PC-9 (cell line): Measurements from ENCODE around the gene PCK2.

Experiments
- EZH2 ChIP-seq: fragments of 200-600 bp; sonication (generic); IDR thresholded peaks from 2 replicates; pipeline ENCODE4 v1.8.0; 2017; ENCODE audit warnings: antibody characterized with exemption, low read depth
- TF ChIP-seq, protein P1 (sequence below): fragments of 200-600 bp; sonication (generic); conservative IDR thresholded peaks from 2 replicates; pipeline ENCODE4 v1.6.1; 2017; ENCODE audit warnings: mixed run types, antibody characterized with exemption, mild to moderate bottlenecking, moderate library complexity

GRCh38 chr14:24113379-24113800 lies 19.3 kb downstream of the PCK2 start:
- no peak for TF ChIP-seq EZH2
- TF ChIP-seq, protein P1, sequence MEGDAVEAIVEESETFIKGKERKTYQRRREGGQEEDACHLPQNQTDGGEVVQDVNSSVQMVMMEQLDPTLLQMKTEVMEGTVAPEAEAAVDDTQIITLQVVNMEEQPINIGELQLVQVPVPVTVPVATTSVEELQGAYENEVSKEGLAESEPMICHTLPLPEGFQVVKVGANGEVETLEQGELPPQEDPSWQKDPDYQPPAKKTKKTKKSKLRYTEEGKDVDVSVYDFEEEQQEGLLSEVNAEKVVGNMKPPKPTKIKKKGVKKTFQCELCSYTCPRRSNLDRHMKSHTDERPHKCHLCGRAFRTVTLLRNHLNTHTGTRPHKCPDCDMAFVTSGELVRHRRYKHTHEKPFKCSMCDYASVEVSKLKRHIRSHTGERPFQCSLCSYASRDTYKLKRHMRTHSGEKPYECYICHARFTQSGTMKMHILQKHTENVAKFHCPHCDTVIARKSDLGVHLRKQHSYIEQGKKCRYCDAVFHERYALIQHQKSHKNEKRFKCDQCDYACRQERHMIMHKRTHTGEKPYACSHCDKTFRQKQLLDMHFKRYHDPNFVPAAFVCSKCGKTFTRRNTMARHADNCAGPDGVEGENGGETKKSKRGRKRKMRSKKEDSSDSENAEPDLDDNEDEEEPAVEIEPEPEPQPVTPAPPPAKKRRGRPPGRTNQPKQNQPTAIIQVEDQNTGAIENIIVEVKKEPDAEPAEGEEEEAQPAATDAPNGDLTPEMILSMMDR: no peak
